Measurements from ENCODE around the gene DNAJA3. TPM values are rescaled to one million over a fixed set of nuclear protein-coding genes. Genes with fewer than 3 reads are reported as not detected.

DNAJA3 gene
- total RNA-seq, 4 donors from 2014 or later: 13.8 to 44.9 (median 36.4) TPM

GRCh38 chr16:4404967-4405696, 20.5 kb upstream of the DNAJA3 start:
- no peaks in the 10 kb centered on the region for H3K4me1 ChIP-seq
- TF ChIP-seq CTCF (IDR thresholded peaks at IDR 0.05) (no peak), POLR2A (IDR thresholded peaks at IDR 0.05) (no peak)
- H3K36me3 ChIP-seq: no peaks in the 10 kb centered on the region
- no peaks in the 10 kb centered on the region for H3K27me3 ChIP-seq
- H3K9me3 ChIP-seq: no peaks in the 10 kb centered on the region
- DNase-seq: peak in 1 of 2 donors; percentile 17
- H3K27ac ChIP-seq: no peak overlapping the region
- H3K4me3 ChIP-seq: no peak overlapping the region
- intact Hi-C loops (cut with DNase I; ENCODE audit: low total_unique reads): no loop called here

GRCh38 chr16:4407543-4408322, 17.9 kb upstream of the DNAJA3 start:
- peak; percentile 18 to 64 for DNase-seq

GRCh38 chr16:4408323-4408690, 17.4 kb upstream of the DNAJA3 start:
- Histone ChIP-seq H3K4me1 (no peaks in the 10 kb centered on the region), H3K9me3 (no peaks in the 10 kb centered on the region), H3K36me3 (no peaks in the 10 kb centered on the region), H3K4me3 (no peak overlapping the region), H3K27ac (no peak overlapping the region), H3K27me3 (no peaks in the 10 kb centered on the region)
- DNase-seq: no peak
- intact Hi-C loops (cut with DNase I; ENCODE audit: low total_unique reads): no loop called here
- TF ChIP-seq CTCF (IDR thresholded peaks at IDR 0.05) (no peak), POLR2A (IDR thresholded peaks at IDR 0.05) (no peak)

More at GRCh38 chr16:4407543-4408322, 17.9 kb upstream of the DNAJA3 start:
- intact Hi-C loops (cut with DNase I; ENCODE audit: low total_unique reads): no loop called here
- Histone ChIP-seq H3K4me1 (no peaks in the 10 kb centered on the region), H3K36me3 (no peaks in the 10 kb centered on the region), H3K27ac (no peak overlapping the region), H3K9me3 (no peaks in the 10 kb centered on the region), H3K27me3 (no peaks in the 10 kb centered on the region), H3K4me3 (no peak overlapping the region)
- TF ChIP-seq CTCF (IDR thresholded peaks at IDR 0.05) (no peak), POLR2A (IDR thresholded peaks at IDR 0.05) (no peak)

GRCh38 chr16:4409081-4409932, 16.4 kb upstream of the DNAJA3 start:
- DNase-seq: no peak
- no peak overlapping the region for H3K4me3 ChIP-seq
- intact Hi-C loops (cut with DNase I; ENCODE audit: low total_unique reads): no loop called here
- H3K27me3 ChIP-seq: no peaks in the 10 kb centered on the region
- no peaks in the 10 kb centered on the region for H3K9me3 ChIP-seq
- TF ChIP-seq CTCF (IDR thresholded peaks at IDR 0.05) (no peak), POLR2A (IDR thresholded peaks at IDR 0.05) (no peak)
- H3K27ac ChIP-seq: no peak overlapping the region
- H3K4me1 ChIP-seq: no peaks in the 10 kb centered on the region
- H3K36me3 ChIP-seq: no peaks in the 10 kb centered on the region
